ENCODE data around the gene SEMA6D.

SEMA6D gene

DNA sequence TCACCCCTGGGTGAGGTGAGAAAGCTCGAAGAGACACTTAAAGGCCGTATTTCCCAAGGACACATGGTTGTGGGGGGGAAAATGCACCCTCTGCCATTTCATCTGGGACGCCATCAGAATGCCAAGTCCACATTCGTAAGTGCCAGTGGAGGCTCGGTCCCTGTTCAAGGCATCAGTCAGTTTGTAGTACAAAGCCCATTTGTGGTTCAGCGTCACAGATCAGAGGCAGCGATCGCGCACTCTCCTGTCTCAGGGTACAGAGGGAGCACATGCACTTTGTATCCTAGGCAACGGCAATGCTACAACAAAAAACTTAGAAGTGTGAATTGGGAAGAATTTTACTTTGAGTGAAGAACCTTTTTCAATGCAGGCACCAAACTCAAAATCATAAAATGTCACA lies 27.2 kb downstream of the SEMA6D start:
- no peak for DNase-seq

DNA sequence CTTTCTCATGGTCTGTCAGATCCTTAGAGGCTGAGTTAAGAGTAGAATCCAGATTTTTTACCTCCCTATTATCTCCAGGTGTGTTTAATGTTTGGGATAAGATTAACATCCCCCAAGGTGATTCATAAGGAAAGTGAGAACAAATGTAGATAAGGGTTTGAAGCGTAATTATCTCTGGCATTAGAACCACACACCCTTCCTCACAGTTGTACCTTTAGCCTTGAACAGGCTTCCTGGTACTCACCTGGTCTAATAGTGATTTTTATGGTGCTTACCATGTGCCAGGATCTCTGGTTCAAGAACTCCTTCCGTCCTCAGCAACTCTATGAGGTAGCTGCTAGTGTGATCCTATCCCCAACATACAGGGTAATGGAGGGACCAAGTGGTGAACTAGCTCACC lies 27.7 kb downstream of the SEMA6D start:
- DNase-seq: no peak

DNA sequence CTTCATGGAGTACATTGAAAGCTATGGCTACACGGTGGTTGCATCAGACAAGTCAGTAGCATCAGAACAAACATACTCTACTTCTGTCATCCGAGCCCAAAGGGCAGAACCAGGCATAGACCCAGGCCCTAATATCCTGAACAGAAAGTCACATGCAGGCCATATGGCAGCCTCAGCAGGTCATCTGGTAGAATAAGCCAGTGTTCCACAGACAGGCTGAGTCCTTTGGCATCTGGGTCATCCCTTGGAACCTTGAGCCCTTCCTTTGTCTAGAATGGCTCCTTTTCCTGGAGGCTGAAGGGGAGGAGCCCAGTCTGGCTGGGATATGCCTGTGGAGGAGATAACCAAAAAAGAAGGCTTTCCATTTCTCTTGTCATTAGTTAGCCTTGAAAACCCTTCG lies 29.2 kb downstream of the SEMA6D start:
- DNase-seq: no peak

DNA sequence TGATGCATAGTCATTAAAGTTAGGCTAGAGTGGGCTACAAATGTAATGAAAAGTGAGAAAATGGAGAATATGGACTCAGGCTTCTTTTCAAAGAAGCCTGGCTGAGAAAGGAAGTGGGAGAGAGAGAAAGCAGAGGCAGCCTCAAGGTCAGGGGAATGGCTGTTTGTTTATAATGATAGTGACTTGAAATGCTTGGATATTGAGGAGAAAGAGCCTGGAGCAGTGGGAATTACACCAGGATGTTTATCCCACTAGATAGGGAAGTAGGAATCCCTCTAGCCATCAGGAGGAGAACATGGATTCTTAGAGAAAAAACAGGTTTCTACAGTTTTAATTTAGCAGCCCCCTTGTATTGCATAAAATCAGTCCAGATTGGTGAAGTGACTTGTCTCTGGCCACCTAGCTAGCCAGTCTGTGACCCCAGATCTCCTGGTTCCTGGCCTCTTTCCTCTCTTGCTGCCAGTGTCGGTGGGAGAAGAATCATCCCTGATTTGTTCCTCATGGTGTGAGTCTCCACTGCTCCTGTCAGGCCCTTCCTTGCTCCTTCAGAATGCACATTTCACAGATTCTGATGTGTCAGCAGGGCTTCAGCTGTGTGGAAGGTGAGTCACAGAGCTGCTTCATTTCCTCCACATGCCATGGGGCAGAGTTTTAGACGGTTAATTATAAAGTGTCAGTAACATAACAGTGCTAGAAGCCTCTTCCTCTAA lies 32.9 kb downstream of the SEMA6D start:
- DNase-seq: no peak

DNA sequence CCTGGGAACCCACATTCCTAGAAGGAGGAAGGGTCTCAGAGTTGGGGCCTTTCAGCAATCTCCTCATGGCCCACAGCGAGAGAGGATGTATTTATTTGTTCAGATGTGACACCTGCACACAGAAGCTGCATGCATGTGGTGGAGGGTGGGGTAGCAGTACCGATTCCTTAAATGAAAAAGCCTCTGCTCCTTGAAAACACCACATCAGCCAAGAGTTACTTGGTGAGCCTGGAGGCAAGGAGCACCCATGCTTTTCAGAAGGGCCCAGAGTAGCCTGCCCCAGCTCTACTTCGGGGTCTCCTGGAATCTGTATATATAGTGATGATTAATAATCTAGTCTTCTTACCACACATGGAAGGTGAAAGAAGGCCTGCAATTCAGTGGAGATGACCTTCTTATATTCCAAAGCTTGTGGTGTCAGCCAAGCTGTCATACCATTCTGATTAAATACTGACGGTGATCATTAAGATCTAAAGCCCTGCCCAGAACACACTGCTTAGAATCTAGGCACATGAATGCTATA lies 33.5 kb downstream of the SEMA6D start:
- DNase-seq: no peak

DNA sequence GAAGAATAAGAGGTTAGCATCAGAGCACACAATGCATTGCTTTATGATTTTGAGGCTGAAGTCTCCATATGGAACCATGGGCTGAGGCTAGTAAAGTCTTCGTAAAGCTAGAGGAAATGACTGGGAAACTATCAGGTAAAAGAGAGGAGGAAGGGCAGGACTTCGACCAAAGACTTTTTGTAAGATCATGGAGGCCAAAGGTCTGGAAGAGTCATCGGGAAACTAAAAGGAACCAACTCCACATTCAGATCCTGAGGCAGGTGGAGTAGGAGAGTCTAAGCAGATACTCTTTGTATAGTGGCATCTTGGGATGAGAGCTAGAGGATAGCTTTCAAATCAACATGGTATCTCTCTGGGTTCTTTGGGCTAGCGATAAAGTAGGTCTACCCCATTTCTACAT lies 36.3 kb downstream of the SEMA6D start:
- no peak for DNase-seq

DNA sequence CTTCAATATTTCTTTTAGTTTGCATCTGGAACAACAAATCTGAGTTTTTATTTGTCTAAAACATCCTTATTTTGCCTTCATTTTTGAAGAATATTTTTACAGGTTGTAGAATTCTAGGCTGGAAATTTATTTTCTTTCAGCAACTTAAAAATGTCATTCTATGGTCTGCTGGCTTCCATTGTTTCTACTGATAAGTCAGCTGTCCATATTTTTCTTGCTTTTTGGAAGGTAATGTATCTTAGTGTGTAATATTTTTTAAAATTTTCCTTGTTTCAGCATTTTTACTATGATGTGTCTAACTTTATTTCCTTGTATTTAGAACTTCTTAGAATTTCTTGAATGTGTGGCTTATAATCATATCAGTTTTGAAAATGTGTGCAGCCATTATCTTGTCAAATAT lies 37.0 kb downstream of the SEMA6D start:
- no peak for DNase-seq

DNA sequence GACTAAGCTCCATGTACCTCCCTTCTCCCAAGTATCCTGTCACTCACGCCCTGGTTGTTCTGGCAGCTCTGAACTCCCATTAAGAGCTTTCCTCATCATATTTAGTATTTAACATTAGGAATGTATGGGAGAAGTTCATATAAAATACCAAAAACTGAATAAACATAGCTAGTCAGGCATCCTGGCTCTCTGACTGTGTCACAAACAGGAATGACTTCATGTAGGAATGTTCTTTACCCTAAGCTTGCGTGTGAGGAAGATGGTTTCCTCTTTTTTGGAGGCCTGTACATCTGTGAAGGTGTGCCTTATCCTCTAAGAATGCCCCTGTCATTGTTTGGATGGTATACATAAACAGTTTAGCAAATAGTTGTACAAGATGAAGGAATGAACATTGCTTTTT lies 38.6 kb downstream of the SEMA6D start:
- DNase-seq: no peak

DNA sequence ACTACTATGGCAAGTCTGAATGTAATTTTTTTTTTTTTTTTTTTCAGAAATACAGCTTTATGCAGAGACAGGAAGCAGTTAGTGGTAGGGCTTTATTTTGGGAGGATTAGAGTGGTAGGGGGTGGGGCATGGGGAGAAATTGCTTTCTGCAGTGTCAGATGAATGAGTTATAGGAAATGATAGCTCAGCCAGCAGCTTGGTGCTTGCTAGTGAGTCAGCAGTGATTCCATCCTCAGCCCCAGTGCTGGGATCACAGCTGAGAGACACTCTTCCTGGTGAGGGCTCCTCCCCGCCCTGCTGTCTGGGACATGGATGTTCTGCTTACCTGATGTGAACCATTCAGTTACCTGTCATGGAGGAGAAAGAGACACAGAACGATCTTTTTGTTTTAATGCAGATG lies 39.6 kb downstream of the SEMA6D start:
- DNase-seq: no peak

DNA sequence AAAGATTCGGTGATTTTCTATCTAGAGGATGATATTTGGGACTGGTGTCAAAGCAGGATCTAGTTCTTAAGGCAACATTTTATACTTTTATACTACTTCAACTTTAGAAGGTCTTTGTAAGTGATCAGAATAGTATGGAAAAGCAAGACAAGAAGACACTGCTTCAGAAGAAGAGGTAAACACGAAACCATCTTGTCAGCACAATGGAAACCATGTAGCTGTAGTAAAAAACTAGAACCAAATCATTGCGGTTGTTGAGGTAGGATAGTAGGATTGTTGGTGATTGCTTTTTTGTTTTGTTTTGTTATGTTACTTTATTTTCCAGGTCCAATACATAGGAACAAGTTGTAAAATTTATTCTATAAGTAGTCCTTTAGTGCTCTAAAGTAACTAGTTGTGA lies 40.0 kb downstream of the SEMA6D start:
- no peak for DNase-seq

DNA sequence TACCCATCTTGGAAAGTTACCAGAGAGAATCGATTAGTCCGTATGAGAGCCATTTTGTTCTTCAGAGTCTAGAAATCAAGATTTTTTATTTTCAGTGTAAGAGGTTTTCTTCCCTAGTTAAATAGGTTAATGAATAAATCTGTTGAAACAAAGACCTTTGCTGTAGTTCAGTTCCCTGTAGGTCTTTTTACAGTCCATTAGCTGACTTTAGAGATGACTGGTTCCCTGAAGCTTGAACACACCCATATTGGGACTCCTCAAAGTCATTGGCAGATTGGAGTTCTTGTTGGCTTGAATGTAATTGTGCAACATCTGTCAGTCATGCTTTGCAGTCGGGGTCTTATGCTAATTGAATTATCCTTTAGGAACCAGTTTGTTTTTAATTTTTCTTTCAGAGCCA lies 45.3 kb downstream of the SEMA6D start:
- DNase-seq: no peak

DNA sequence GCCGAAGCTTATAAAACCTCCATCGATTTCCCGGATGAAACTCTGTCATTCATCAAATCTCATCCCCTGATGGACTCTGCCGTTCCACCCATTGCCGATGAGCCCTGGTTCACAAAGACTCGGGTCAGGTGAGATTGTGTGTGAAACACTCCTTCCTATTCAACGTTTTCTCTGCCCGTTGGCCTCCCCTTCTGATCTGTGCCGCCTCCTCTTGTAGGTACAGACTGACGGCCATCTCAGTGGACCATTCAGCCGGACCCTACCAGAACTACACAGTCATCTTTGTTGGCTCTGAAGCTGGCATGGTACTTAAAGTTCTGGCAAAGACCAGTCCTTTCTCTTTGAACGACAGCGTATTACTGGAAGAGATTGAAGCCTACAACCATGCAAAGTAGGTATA lies 47.4 kb downstream of the SEMA6D start:
- DNase-seq: no peak

DNA sequence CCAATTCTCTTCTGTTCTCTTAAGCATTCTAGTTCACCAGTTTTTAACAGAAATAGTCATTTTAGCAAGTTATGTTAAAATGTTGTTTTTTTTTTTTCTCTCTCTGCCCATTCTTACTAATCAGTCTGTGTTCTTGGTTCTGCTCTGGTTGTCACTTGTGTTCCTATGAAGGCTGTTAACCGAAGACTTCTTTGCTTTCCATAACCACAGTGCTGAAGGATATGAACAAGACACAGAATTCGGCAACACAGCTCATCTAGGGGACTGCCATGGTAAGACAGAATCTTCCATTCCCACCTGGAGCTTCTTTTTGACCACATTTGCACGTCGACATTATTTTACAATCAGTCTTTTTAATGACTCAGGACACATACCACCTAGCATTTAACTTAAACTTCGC lies 49.1 kb downstream of the SEMA6D start:
- DNase-seq: no peak

DNA sequence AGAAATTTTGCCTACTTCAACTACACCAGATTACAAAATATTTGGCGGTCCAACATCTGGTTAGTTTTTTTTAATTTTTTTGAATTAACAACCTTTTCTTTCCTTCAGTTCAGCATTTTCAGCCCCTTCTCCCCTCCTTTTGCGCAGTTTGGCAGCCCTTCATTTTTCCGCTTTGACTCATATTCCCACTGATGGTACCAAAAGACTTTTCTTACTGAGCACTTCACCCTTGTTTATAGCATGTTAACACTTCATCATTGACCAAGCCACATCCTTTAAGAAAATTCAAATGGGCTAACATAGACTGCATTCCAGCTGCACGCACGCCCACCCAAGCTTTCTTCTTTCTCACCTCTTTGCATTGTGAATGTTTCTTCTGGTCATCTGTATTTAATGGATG lies 49.7 kb downstream of the SEMA6D start:
- no peak for DNase-seq

DNA sequence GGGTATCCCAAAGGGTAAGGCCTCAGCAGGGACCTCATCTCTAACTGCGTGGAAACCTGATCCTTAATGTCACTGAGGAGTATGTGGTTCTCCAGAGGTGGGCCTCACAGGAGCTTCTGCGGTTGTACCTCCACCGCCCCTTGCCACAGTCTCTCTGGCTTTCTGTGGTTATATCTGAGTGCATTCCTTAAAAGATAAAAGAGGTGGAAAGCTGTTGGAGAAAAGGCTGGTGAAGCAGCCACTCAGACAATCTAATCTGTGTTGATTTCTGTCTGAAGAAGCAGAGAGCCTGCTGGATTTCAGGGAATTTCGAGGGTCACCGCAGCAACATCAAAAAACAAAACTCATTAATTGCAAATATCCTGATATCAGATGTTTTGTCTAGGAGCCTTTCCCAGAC lies 51.4 kb downstream of the SEMA6D start:
- DNase-seq: no peak

DNA sequence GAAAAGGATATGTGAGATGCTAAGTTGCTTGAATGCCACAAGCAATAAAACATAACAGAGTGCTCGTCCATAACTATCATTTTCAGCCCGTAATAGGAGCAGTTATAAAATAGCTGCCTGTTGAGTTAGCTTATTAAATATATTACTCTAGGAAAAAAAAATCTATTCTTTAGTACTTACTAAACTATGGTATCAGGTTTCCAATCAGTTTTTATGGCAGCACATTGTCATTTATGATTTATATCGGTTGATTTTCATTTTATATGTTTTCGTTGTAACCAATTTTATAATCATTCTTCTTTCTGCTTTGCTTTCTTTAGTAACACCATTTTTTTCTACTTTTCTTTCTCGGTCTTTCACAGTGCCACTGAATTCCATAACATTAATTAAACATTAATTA lies 51.9 kb downstream of the SEMA6D start:
- DNase-seq: no peak

DNA sequence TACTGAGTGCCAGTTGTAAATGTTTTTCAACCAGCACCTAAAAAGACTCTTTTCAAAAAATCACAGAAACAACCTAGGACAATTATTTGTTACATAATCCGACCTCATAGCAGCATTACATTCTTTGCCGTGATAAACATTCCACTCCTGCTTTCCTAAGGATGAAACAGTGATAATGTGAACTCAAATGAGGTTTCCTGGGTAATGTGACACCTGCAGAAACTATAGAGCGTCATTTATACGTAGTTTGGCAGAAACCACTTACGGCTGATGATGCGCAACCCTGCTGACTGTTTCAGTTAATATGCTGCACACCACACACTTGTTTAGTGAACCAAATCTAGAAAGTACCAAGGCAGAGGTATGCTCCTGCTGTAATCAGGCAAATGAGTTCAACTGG lies 55.8 kb downstream of the SEMA6D start:
- DNase-seq: no peak

DNA sequence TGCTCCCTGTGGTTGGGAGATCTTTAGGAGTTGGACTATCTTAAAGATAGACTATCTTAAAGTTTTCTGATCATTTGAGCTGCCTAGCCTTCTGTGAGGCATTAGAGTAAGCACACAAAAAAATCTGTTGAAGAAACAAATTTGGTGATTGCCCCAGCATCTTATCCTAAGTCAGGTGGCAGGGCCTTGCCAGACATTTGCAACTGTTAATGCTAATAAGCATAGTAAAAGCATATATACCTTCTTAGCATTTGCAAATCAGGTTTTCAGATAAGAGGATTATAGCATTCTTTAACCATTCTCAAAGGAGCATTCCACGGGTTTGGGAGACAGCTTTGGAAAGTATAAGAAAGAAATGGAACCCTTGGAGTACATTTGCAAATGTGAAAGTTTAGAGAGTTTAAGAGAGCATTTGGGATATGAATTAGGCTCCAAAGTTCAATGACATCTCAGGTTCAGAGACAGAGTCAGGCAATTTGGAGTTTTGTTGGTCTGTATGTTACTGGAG lies 61.0 kb downstream of the SEMA6D start:
- no peak for DNase-seq

DNA sequence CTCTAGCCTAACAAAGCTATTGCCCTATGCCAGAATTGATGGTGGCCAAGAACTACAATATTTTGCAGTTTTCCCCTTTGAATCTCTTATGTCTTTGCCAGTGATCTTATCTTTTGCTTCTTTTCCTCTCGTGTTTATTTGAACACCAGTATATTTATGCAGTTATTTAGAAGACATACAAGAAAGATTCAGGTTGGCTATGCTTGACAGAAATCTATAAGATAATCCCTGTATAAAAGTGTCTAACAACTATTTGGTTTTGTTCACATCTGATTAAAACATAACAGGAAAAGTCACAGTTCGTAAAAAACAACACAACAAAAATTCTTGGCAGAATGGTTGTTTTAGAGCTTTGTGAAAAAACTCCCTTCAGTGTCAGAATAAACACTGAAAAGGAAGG lies 63.7 kb downstream of the SEMA6D start:
- no peak for DNase-seq

DNA sequence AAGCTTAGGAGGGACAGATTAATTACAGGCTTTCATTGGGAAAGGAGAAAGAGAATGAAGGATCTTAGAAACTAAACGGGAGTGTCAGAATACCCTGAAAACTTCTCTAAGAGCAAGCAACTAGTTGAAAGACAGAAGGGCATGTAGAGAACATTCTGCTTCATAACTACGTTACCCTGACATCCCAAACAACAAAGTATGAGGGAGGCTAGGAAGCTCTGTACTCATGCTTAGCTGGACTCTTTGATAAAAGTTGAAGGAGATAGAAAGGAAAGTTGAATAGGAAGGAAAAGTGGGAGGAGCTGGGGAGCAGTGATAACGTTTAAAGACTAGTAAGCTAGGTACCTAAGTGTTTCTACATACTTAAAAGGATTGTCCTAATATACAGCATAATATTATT lies 64.2 kb downstream of the SEMA6D start:
- DNase-seq: no peak

DNA sequence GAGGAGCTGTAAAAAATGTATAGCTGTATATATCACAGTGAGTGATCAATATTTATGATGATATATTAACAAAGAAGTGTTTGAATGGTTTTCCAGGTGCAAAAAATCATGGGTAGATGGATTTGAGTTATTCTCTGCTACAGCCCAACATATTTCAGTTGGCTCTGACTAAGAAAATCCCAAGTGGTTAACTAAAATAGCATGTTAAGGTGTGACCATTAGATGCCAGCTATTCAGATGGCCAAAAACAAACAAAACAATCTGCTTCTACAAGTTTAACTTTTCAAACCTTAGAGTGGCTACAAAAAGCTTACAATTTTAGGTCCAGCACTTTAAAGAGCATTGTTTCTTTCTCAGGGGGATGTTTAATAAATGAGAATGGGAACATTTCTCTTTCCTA lies 67.5 kb downstream of the SEMA6D start:
- no peak for DNase-seq

DNA sequence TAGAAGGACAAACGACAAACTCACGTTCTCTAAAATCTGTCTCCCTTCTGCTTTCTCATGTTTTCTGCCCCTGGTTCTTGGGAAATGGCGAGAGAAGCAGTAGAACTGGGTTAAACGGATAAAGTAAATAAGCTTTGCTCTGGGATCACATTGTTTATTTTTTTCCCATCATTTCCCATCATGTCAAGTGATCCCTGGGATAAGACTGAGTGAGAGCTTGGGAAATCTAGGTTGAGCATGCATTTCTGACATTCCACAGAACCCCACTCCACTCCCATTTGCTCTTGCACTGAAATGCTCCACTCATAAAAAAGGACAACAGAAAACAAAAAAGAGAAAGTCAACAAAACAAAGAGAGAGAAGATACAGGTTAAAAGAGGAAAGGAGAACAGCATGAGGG lies 69.1 kb downstream of the SEMA6D start:
- no peak for DNase-seq

DNA sequence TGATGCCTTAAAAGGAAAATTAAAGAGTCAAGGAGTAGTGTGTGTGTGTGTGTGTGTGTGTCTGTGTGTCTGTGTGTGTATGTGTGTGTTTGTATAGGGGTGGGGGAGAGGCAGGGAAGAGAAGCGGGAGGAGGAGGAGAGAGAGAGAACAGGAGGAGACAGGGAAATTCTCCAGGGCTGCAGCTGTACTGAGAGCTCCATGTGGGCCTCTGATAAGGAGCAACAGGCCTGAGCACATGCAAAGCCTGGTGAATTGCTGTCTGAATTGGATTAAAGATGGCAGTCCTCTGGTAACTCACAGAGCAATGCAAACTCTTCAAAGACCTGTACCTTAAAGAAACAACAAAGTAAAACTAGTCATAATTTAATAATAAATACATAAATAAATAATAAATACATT lies 70.6 kb downstream of the SEMA6D start:
- no peak for DNase-seq

DNA sequence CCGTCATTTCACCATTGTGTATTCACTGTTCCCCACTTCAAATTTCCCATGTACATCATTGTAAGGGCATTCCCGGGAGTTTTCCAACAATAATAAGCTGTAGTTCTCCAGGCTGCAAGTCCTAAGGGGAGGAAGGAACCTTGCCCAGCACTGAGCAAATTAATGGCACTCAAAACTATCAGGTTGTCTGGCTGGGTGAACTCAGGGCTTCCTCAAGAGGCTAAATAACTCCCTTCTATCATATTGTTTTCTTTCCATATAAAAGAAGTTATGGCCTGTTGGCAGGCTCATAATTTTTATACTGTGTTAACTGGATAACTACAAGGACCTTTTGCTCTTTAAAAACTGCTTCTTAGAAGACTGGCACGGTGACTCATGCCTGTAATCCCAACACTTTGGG lies 71.4 kb downstream of the SEMA6D start:
- DNase-seq: no peak

DNA sequence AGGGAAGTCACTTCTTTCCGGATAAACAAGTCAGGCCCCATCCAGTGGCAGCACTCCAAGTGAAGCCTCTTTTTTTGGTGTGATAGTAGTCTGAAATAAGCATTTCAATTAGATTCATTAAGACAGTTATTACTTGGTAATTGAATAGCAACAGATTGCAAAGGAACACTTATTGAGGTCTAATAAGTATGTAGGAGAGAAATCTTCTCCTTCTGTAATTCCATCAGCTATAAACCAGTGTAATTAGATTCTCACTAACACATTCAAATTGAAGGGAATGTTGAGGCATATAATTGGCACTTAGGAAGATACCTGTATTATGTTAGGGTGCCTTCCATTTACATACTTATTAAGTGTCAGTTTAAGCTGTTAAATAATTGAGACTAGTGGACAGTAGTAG lies 73.9 kb downstream of the SEMA6D start:
- no peak for DNase-seq
